Stimulated activated CD4-positive, alpha-beta T cell treated with anti-CD3 and anti-CD28 coated beads, TNF-alpha, amount 100 ng/mL, for 1 hour (primary cell): ENCODE measurements around the gene CHRD.
"Not testable (repeated sequence)": the region's sequence is repeated elsewhere in the genome, so short reads cannot be mapped to it uniquely, and the experiment has no call there.

ENCODE experiments used
- DNase-seq, 3 donors: peaks; one replicate each; pipeline ENCODE4 v3.0.0-alpha.2; 2020; ENCODE audit warnings: low read depth in 3 of 3, low spot score in 1 of 3

Gene CHRD

DNA sequence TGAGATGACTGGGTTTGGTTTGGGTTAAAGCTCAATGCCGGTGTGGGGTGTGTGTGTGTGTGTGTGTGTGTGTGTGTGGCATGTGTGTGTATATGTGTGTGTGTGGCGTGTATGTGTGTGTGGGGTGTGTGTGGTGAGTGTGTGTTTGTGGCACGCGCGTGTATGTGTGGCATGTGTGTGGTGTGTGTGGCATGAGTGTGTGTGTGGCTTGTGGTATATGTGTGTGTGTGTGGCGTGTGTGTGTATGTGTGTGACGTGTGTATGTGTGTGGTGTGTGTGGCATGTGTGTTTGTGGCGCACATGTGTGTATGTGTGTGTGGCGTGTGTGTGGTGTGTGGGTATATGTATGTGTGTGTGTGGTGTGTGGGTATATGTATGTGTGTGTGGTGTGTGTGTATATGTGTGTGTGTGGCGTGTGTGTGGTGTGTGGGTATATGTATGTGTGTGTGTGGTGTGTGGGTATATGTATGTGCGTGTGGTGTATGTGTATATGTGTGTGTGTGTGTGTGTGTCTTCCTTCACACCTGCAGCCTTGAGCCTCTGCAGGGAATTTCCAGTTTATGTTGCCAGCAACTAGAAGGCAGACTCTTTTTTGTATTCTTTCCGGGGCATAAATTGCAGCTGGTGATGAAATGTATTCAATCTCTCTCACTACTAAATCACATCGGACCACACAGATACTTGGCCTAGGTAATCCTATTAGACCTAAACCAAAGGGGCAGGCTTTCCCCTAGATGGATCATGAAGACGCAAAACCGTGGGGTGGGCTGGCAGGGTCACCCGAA lies 34.8 kb downstream of the CHRD start:
- no peak for DNase-seq

DNA sequence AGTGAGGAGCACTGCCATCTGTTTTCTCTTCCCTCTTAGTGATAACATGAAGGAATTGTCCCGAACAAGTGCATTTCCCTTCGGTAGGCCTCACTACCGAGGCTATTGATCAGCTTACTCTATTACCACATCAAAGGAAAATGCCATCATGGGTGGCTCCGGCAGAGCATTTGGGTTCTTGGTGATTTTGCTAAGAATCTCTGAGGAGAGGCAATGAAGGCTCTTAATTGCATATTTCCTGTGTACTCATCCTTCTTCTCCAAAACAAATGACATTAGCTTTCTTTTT lies 35.3 kb downstream of the CHRD start:
- no peak for DNase-seq

DNA sequence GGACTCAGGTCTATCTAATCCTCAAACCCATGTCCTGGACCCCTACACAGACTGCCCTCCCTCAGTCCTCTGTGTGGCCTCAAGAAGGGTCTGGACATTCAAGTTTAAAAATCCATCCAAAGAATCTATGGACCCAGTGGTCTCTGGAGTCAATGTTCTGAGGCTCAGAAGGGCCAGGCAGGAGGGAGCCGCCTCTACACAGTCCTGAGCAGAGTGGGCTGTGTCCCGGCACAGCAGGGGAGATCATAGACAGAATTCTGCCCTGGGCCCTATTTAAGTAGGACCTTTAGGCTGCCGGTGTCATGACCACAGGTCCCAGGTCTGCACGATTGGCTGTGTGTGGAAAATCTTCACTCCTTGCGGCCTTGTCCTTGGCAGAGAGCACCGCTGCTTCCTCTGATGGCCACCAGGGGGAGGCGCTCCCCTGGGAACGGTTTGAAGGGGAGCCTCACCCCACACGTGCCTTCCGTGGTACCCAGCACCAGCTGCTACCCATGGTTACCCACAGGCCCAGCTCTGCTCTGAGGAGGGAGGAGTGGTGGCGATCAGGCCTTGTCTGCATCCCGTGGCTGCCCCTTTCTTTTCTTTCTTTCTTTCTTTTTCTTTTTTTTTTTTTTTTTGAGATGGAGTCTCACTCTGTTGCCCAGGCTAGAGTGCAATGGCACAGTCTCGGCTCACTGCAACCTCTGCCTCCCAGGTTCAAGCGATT lies 37.9 kb downstream of the CHRD start:
- peak; percentile 3 to 58 (median 53) for DNase-seq

DNA sequence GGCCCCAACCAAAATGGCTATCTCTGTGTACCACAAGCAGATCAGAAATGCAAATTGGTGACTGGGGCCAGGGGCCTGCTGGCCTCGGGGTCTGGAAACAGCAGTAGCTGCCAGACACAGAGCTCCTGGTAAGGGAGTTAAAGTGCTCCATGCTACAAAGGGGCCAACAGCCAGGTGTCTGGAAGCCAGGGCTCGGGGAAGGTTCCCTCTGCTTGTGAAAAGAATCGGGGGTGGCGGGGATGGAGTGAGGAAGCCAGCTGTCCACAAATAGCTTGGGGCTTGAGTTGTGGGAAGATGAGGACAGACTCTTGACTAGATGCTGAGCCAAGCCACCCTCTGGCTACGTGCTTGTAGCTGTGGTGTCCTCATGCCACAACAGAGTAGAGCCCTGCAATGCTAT lies 39.3 kb downstream of the CHRD start:
- no peak for DNase-seq

DNA sequence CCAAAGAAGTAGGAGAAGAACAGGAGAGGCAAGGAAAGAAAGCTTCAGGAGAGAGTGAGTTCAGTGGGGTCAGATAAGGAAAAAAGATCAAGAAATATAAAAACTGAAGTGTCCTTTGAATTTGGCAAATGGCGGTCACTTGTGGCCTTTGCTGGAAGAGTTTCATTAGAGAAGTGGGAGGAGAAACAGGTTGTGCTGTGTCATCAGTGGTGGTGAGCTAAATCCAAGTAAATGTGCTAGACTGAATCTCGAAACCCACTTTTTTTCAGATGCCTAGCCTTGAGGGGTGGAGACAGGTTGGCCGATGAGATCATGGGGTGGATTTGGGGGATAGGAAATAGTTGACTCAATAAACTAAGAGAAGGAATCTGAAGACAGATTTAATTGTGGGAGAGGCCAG lies 43.7 kb downstream of the CHRD start:
- DNase-seq: no peak

DNA sequence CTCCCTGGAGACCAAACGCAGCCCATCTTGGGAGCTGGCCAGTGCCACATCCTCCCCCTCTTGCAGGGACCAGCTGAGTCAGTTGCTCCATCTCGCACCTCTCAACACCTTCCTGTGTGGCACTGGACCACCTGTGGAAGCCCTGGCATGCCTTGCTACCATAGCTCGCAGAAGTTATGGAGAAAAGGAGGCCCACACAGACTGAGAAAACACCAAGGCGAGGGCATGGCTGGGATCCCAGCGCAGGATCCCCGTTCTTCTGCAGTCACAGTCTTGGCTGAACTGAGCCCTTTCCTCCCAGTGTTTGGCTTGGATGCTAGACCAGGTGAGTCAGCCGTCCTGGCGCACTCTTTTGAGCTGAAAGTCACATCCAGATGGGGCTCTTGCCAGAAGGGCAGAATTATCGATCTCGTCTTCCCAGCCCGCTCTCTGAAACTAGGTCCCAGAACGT lies 46.9 kb downstream of the CHRD start:
- DNase-seq: no peak

DNA sequence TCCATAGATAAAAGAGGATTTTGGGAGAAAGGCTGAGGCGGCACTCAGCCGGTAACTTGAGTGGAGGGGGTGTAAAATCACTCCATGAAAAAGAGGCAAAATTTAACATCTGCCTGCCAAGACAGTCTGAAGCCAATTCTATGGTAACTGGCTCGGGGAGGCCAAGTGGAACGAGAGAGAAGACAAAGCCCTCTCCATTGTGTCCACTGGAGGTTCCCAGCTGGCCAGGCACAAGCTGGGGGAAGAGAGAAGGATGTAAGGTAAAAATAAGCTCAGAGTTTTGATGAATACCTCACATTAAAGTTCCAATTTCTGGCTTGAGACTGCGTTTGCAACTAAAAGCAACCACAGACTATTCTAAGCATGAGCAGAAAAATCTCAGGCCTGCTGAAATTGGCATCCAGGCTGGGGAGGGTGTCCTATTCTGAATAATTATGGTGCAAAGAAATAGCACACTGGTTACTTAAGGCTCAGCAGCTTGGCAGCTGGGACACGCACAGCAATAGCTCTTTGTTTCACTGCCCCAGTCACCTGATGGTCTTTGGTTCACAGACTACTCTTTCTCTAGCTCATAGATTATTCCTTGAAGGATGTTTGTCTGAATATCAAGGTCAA lies 48.8 kb downstream of the CHRD start:
- DNase-seq: no peak

DNA sequence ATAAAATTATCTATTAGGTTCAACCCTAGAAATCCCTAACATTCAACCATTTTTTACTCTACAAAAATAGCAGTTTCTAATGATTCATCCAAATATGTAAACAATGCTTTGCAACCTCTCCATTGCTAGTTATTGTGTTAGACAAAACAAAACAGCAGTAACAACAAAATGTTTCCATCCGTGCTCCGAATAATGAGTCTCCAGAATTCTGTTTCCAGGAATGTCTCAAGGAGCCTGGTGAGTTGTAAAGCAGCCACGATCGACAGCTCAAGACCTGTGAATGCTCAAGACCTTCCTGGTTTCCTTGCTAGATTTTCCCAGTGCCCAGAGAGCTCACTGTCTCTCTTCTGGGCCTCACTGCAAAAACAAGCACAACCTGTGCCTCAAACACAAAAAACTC lies 49.9 kb downstream of the CHRD start:
- DNase-seq: no peak

DNA sequence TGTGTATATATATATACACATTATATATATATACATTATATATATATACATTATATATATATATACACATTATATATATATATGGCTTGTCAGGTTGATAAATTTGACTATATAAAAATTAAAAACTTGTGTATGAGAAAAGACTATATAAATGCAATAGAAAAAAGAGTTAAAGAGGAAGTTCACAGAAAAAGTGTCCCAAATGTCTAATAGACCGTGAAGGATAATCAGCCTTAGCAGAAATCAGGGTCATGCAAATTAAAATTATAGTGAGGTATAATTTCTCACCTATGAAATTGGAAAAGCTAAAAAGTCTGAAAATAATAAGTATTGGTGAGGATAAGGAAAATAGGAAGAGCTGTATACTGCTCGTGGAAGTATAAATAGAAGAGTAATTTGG lies 51.1 kb downstream of the CHRD start:
- DNase-seq: no peak

DNA sequence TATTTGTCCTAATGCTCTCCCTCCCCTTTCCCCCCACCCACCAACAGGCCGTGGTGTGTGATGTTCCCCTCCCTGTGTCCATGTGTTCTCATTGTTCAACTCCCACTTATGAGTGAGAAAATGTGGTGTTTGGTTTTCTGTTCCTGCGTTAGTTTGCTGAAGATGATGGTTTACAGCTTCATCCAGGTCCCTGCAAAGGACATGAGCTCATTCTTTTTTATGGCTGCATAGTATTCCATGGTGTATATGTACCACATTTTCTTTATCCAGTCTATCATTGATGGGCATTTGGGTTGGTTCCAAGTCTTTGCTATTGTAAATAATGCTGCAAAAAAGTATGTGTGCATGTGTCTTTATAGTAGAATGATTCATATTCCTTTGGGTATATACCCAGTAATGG lies 53.3 kb downstream of the CHRD start:
- DNase-seq: not testable (repeated sequence)

DNA sequence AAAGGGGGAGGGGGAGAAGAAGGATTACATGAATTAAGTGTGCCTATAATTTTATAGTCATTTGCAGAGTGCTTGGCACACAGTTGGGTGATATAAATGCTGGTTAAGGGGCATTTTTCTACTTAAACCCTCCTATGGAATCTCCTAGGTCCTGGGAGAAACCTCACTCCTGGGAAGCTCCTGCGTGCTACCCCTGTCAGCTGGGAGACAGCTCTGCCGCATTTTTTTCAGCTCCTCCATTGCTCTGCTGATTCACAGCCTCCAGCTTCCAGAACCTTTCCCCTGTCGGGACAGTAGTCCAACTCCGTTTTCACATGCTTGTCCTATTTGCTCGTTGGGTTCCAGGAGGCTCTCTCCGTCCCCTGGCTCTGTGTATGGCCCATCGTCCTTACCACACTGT lies 59.2 kb downstream of the CHRD start:
- DNase-seq: no peak
